GM19035 (cell line): ENCODE data around the gene CD40.

Source experiments
- ATAC-seq: cut with Tn5 transposase; IDR thresholded peaks from one replicate; pipeline ENCODE4 v1.9.1; 2021; ENCODE audit not compliant: unreplicated experiment

Gene CD40

GRCh38 chr20:46121184-46121930 is 3.2 kb downstream of the CD40 start:
- ATAC-seq = no peak

- ATAC-seq = no peak
Observed at GRCh38 chr20:46122071-46122470, 4.0 kb downstream of the CD40 start.

- ATAC-seq = no peak
Observed at GRCh38 chr20:46122516-46123481, 4.7 kb downstream of the CD40 start.

- ATAC-seq = no peak
Observed at GRCh38 chr20:46123482-46124245, 5.5 kb downstream of the CD40 start.

- no peak for ATAC-seq
Observed at GRCh38 chr20:46126440-46127056, 8.4 kb downstream of the CD40 start.

- no peak for ATAC-seq
Observed at GRCh38 chr20:46127396-46128010, 9.4 kb downstream of the CD40 start.

- no peak for ATAC-seq
Observed at GRCh38 chr20:46128310-46129151, 10.4 kb downstream of the CD40 start.

- ATAC-seq = no peak
Observed at GRCh38 chr20:46129955-46130481, 11.9 kb downstream of the CD40 start.

GRCh38 chr20:46130534-46130933 is 12.4 kb downstream of the CD40 start:
- no peak for ATAC-seq

GRCh38 chr20:46131396-46131795 is 13.3 kb downstream of the CD40 start:
- ATAC-seq = no peak

- ATAC-seq = peak; percentile 63
Observed at GRCh38 chr20:46132705-46133120, 14.6 kb downstream of the CD40 start.

- ATAC-seq = no peak
Observed at GRCh38 chr20:46133886-46134654, 16.0 kb downstream of the CD40 start.

GRCh38 chr20:46134716-46135115 is 16.6 kb downstream of the CD40 start:
- ATAC-seq = no peak

GRCh38 chr20:46135856-46136633 is 17.9 kb downstream of the CD40 start:
- ATAC-seq = no peak

GRCh38 chr20:46137816-46138215 is 19.7 kb downstream of the CD40 start:
- ATAC-seq = no peak

GRCh38 chr20:46139266-46139889 is 21.3 kb downstream of the CD40 start:
- ATAC-seq = no peak

GRCh38 chr20:46139908-46140482 is 21.9 kb downstream of the CD40 start:
- ATAC-seq = no peak
